Bronchial epithelial cell (primary cell): ENCODE results near the gene RAP1GAP2. TPM values are rescaled to one million over a fixed set of nuclear protein-coding genes. Genes with fewer than 3 reads are reported as not detected.

Source experiments
- DNase-seq: peaks from one replicate; pipeline ENCODE4 v3.0.0-alpha.2; 2010; ENCODE audit warnings: low read depth
- FAIRE-seq: peaks from 2 replicates; lab custom pipeline; 2011; peaks lifted over from hg19 to GRCh38; lab: Jason Lieb, UNC
- H3K27me3 ChIP-seq: 2 replicates; pipeline ENCODE4 v1.5.1; 2011; ENCODE audit warnings: low read length; ENCODE audit not compliant: control insufficient read depth, insufficient read depth
- H3K36me3 ChIP-seq: 2 replicates; pipeline ENCODE4 v1.5.1; 2011; ENCODE audit warnings: low read length; ENCODE audit not compliant: control insufficient read depth, insufficient read depth
- H3K4me3 ChIP-seq: 2 replicates; pipeline ENCODE4 v1.5.1; 2011; ENCODE audit warnings: mild to moderate bottlenecking, low read depth, low read length, control low read depth
- CTCF ChIP-seq: IDR thresholded peaks from 2 replicates; pipeline ENCODE4 v1.5.1; 2011; ENCODE audit warnings: mild to moderate bottlenecking, moderate library complexity, low read length, control low read depth, inconsistent platforms; ENCODE audit not compliant: insufficient read depth, severe bottlenecking
- total RNA-seq: library from RNA; depleted of rRNA; stranded (reverse); fragments of >200 nt; gene quantifications from 2 replicates; pipeline ENCODE4 v1.2.1, GENCODE V29; 2014

RAP1GAP2 gene
- total RNA-seq, 1 donor from 2014 or later, result 15.0 TPM

- FAIRE-seq (peak; percentile 28), DNase-seq (no peak)
- no peak overlapping the region for H3K4me3 ChIP-seq
- TF ChIP-seq CTCF, result no peak
- peaks cover 2% of the 10 kb centered on the region for H3K36me3 ChIP-seq
- H3K27me3 ChIP-seq, result no peaks in the 10 kb centered on the region
Observed at GRCh38 chr17:3032258-3033247, 236.3 kb downstream of the RAP1GAP2 start.

- Histone ChIP-seq H3K36me3 (peaks cover 2% of the 10 kb centered on the region), H3K4me3 (no peak overlapping the region), H3K27me3 (no peaks in the 10 kb centered on the region)
- TF ChIP-seq CTCF, result no peak
- no peak for FAIRE-seq
- no peak for DNase-seq
Observed at GRCh38 chr17:3033248-3033640, 237.0 kb downstream of the RAP1GAP2 start.

GRCh38 chr17:3033741-3034577 lies 237.7 kb downstream of the RAP1GAP2 start:
- peaks cover 2% of the 10 kb centered on the region for H3K36me3 ChIP-seq
- DNase-seq, result no peak
- no peak overlapping the region for H3K4me3 ChIP-seq
- peak; percentile 18 for FAIRE-seq
- H3K27me3 ChIP-seq, result no peaks in the 10 kb centered on the region
- TF ChIP-seq CTCF, result no peak

- DNase-seq (no peak), FAIRE-seq (no peak)
- no peak for TF ChIP-seq CTCF
- Histone ChIP-seq H3K4me3 (no peak overlapping the region), H3K36me3 (peaks cover 2% of the 10 kb centered on the region), H3K27me3 (no peaks in the 10 kb centered on the region)
Observed at GRCh38 chr17:3034578-3034920, 238.3 kb downstream of the RAP1GAP2 start.

GRCh38 chr17:3035256-3035967 lies 239.2 kb downstream of the RAP1GAP2 start:
- Histone ChIP-seq H3K4me3 (no peak overlapping the region), H3K36me3 (peaks cover 2% of the 10 kb centered on the region), H3K27me3 (no peaks in the 10 kb centered on the region)
- DNase-seq (no peak), FAIRE-seq (no peak)
- TF ChIP-seq CTCF, result no peak
